ENCODE measurements around the gene KIF1C.
A peak's percentile ranks its signal among the peaks of the same experiment; 100 is the strongest.
"Not testable (repeated sequence)": the region's sequence is repeated elsewhere in the genome, so short reads cannot be mapped to it uniquely, and the experiment has no call there.

KIF1C gene

GRCh38 chr17:4999430-5000093, 1.8 kb downstream of the KIF1C start:
- no peak for DNase-seq (ENCODE audit: low spot score)

- DNase-seq (ENCODE audit: low spot score): no peak
Measured at GRCh38 chr17:5000237-5000639, 2.5 kb downstream of the KIF1C start.

- no peak for DNase-seq (ENCODE audit: low spot score)
Measured at GRCh38 chr17:5002121-5002788, 4.5 kb downstream of the KIF1C start.

GRCh38 chr17:5003214-5003867, 5.6 kb downstream of the KIF1C start:
- no peak for DNase-seq (ENCODE audit: low spot score)

DNA sequence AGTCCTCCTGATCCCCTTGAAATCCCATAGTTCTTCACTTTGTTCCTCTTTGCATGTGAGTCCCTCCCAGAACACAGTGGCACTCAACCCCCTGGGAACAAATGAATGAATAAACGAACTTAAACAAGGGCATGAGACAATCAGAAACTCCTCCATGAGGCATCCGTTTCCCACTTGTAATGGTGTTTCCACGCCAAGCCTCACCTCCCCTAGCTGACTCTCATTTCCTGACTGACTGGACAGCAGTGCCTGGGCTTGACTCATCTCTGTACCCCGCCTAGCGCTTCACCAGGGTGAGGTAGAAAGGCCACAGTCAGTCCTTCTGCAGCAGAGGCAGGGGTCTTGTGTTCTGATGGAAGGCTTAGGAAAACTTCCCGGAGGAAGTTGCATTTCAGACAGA, 14.2 kb downstream of the KIF1C start:
- no peak for DNase-seq (ENCODE audit: low spot score)

DNA sequence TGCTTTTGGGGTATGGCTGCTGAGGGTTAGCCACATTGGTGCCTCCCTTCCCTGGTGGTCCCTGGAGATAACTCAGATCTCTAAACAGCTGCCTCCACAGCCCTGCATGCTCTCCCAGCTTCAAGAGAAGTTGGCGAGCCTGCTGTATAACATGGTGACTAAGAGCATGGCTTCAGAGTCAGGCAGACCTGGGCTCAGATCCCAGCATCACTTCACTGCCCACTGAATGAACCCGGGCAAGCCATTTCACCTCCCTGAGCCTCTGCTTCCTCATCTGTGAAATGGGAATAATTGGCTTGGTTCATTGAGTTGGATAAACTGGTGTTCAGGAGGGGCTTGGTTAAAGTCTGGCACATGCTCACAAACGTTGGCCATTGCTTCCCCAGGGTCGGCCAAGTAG, 16.6 kb downstream of the KIF1C start:
- no peak for DNase-seq (ENCODE audit: low spot score)

DNA sequence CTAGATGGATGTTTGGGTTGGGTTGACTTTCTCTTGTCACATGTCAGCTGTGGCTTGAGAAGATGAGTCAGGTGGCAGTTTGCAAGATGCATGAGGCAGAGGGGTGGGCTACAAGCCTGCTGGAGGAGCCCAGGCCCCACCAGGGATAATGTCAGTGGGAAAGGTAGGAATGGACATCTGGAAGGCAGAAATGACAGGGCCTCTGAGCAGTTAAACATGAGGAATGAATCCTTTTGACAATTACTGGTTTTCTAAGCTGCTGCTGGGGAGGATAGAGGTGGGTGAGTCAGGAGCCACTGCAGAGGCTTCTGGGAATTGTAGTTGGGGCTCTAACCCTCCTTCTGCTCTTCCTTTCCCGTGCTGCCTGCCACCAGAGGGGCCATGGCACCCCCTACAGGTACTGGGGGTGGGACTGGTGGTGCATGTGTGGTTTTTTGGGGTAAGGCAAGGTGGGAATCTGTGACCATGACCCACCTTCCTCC, 21.8 kb downstream of the KIF1C start:
- DNase-seq (ENCODE audit: low spot score): no peak

DNA sequence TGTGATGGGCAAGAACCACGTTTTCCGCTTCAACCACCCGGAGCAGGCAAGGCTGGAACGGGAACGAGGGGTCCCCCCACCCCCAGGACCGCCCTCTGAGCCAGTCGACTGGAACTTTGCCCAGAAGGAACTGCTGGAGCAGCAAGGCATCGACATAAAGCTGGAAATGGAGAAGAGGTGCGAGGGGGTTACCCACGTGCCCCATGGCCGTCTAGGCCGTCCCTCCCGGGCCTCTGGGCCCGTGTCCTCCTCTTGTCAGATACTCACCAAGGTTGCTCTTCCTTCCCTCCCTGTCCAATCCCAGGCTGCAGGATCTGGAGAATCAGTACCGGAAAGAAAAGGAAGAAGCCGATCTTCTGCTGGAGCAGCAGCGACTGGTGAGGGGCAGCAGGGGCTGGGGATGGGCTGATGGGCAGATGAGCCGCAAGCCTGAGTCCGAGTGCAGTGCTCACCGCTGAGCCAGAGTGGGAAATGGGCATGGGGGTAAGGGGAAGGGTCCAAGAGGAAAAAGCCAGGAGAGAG, 22.8 kb downstream of the KIF1C start:
- DNase-seq (ENCODE audit: low spot score): no peak

GRCh38 chr17:5022171-5022711, 24.5 kb downstream of the KIF1C start:
- DNase-seq (ENCODE audit: low spot score): no peak

DNA sequence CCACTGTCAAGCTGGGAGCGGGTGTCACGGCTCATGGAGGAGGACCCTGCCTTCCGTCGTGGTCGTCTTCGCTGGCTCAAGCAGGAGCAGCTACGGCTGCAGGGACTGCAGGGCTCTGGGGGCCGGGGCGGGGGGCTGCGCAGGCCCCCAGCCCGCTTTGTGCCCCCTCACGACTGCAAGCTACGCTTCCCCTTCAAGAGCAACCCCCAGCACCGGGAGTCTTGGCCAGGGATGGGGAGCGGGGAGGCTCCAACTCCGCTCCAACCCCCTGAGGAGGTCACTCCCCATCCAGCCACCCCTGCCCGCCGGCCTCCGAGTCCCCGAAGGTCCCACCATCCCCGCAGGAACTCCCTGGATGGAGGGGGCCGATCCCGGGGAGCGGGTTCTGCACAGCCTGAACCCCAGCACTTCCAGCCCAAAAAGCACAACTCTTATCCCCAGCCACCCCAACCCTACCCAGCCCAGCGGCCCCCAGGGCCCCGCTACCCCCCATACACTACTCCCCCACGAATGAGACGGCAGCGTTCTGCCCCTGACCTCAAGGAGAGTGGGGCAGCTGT, 25.9 kb downstream of the KIF1C start:
- DNase-seq (ENCODE audit: low spot score): no peak

GRCh38 chr17:5024604-5025003, 26.9 kb downstream of the KIF1C start:
- no peak for DNase-seq (ENCODE audit: low spot score)

DNA sequence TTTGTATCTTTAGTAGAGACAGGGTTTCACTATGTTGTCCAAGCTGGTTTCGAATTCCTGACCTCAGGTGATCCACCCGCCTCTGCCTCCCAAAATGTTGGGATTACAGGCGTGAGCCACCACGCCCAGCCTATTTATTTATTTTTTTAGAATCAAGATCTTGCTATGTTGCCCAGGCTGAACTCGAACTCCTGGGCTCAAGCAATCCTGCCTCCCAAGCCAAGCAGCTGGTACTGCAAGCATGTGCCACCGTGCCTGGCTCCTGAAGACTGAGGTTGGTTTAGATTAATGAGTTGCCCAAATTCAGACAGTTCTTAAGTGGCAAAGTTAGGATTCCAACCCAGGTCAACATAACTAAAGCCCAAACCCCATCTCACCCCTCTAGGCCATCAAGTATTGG, 29.5 kb downstream of the KIF1C start:
- no peak for DNase-seq (ENCODE audit: low spot score)

DNA sequence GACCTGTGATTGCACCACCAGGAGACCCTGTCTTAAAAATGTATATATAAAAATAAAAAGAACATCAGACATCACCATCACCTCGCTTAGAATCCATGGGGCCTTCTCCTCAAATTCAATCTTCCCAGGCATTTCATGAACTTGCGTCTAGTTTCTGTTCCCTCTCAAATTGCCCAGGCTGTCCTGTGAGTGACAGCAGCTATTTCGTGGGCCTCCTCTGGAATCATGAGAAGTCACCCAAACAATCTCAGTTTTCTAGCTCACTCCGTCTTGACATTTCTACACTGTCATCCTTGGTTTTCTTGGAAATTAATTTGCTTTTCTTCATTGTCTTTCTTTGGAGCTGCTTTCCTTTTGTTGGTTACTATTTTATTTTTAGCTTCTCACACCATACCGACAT, 30.2 kb downstream of the KIF1C start:
- no peak for DNase-seq (ENCODE audit: low spot score)

- DNase-seq (ENCODE audit: low spot score): not testable (repeated sequence)
Measured at GRCh38 chr17:5030168-5030567, 32.4 kb downstream of the KIF1C start.

DNA sequence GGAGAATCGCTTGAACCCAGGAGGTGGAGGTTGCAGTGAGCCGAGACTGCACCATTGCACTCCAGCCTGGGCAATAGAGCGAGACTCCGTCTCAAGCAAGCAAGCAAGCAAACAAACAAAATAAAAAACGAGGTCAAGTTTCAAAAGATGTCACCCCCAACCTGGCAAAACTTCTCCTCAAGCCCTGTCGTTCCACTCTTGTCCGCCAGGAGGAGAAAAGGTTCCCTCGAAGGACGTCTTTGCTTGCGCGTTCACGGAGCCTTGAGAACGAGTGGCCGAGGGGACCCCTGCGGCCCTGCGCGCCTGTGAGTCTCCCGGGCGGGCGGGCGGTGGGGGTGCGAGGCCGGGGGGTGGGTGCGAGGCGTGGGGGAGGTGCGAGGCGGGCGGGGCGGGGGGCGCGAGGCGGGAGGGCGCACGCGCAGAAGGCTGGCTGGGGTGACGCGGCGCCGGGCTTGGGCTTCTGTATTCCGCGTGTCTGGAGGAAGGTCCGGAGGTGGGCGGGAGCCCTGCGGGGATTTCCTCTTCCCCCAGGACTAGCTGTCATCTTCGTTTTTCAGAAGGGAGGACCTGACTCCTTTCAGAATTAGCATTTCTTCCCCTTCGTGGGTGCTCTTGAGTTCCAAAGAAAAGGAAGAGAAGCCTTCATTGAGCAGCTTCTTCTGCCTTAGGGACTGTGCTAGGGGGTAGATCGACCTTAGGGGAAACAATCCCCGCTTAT, 33.8 kb downstream of the KIF1C start:
- DNase-seq (ENCODE audit: low spot score): peak; percentile 91

GRCh38 chr17:5032865-5033264, 35.1 kb downstream of the KIF1C start:
- no peak for DNase-seq (ENCODE audit: low spot score)

GRCh38 chr17:5033352-5034015, 35.7 kb downstream of the KIF1C start:
- no peak for DNase-seq (ENCODE audit: low spot score)

DNA sequence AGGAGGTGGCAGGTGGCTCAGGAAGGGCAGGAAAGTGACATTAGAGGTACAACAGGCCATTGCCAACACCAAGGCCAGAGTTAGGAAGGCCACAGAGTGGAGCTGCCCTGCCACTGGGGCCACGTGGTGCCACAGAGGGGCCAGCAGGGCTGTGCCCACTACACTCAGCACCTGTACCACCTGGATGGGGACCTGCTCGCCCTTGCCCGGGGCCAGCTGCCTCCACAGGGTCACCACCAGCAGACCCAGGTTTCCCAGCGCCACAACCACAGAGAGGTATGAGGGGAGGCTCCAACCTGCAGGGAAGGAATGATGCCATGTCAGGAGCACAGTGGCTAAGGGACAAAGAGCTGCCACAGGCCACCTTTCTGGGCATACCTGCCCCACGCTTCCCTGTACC, 36.3 kb downstream of the KIF1C start:
- DNase-seq (ENCODE audit: low spot score): no peak

- DNase-seq (ENCODE audit: low spot score): no peak
Measured at GRCh38 chr17:5034651-5035050, 36.9 kb downstream of the KIF1C start.

DNA sequence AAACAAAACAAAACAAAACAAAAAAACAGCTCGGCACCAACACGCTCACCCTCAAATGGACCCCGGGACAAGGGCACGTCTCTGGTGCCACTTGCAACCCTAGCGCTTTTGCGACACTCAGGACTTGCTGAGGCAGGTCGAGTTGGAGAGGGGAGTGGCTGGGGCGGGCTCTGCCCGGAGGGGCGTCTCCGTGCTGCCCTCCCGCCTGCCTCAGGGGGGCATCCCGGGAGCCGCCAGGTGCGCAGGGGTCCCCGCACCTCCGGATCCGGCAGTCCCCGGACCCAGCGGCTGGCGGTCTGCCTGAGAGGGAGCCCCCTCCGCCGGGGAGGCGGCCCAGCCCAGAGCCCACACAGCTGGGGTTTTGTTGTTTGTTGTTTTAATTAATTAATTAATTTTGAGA, 37.6 kb downstream of the KIF1C start, which contains the start of gene SLC52A1:
SLC52A1 (minus strand) TSS at position 112 of the 400 bp plus-strand sequence. CDS start 820 bp downstream, outside the sequence.
- no peak for DNase-seq (ENCODE audit: low spot score)

All from SK-N-DZ (cell line).